ENCODE results near the gene ZNF526. TPM values are rescaled to one million over a fixed set of nuclear protein-coding genes. Genes with fewer than 3 reads are reported as not detected.

Gene ZNF526
- total RNA-seq, 1 experiment from 2014 or later = 13.1 TPM

DNA sequence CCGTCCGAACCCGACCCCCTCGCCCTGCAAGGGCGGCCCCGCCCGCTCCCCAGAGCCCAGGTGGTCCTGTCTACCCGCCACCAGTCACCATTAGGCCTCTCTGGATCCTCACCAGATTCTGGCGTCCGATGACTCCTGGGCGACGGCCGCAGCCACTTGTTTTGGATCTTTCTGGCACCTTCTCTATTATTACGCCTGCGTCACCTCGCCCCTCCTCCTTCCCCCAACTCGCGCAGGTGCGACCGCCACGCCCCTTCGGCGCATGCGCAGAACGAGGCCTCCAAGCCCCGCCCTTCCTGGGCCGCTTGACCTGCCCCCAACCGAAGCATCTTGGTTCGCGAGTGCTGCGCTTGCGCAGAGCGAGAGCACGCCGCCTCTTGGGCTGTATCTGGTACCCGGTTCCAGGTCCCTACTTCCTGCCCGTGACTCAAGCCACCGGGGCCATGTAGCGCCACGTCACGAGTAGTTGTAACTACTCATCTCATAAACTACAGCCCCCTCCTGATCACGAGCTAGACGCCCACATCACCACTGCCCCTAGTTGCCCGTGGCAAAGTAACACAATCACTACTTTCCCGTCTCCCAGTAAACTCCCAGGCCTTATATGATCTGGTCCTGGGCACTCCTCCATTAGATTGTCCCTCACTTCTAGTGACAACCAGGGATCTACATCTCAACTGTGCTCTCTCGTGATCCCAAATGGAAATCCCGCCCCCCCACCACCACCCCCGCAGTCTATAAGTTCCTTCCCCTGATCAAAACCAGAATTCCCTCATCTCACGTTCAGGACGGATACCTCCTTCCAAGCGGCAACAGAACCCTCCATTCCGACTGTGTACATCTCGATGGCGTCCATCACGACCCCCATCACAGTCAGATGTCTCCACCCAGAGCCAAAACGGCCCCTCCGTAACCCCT, 2.3 kb upstream of the ZNF526 start, which contains the start of gene DEDD2:
DEDD2 (minus strand) TSS at position 158 of the 918 bp plus-strand sequence. CDS start 670 bp downstream, outside the sequence.
- H3K9ac ChIP-seq (ENCODE audit: low read length) = peak within 1 kb of the TSS; percentile 90
- peak within 1 kb of the TSS; percentile 42 for H2AFZ ChIP-seq (ENCODE audit: low read depth, low read length, poor library complexity, severe bottlenecking)
- no peaks in the 10 kb centered on the region for H4K20me1 ChIP-seq (ENCODE audit: insufficient read depth)
- ChIA-PET POLR2A (interaction anchor here (0.9 to 1.0 kb wide), 2 partner anchors 10 to 25 kb away, joined by 4 to 5 read pairs; partner anchors contain the start of gene GSK3A), CTCF (interaction anchor here (0.5 to 1.2 kb wide), 4 partner anchors 25 to 62 kb away, joined by 3 to 4 read pairs (median 4); no protein-coding TSS in a partner anchor), RAD21 (ENCODE audit: low non-redundant PET in 1 of 2, low total read pairs in 2 of 2, uncharacterized antibody in 2 of 2, unreplicated experiment in 2 of 2) (no interaction called here)
- BruUV-seq (replicated peaks) = no TSS peak
- peaks cover 75% of the 10 kb centered on the region for H3K79me2 ChIP-seq (ENCODE audit: insufficient read depth, low read length)
- peak within 1 kb of the TSS; percentile 89 to 99 for H3K4me3 ChIP-seq (replicated peaks in 1 of 2; ENCODE audit: low read depth in 1 of 2, low read length in 2 of 2)
- H3K4me2 ChIP-seq (ENCODE audit: low read length) = peak within 1 kb of the TSS; percentile 90
- no peaks in the 10 kb centered on the region for H3K27me3 ChIP-seq (ENCODE audit: insufficient read depth, low read length)
- H3K9me2 ChIP-seq (ENCODE audit: insufficient read depth) = no peaks in the 10 kb centered on the region
- intact Hi-C loops (cut with micrococcal nuclease) = no loop called here
- DNase-seq (ENCODE audit: low read depth, low spot score) (peak; percentile 96), ATAC-seq (peak; percentile 79)
- peaks cover 17 to 38% of the 10 kb centered on the region in 2 experiments for H3K4me1 ChIP-seq (ENCODE audit: control insufficient read depth in 1 of 2, insufficient read depth in 2 of 2, low read length in 2 of 2)
- H3K27ac ChIP-seq (ENCODE audit: low read depth, low read length) = peak within 1 kb of the TSS; percentile 91
- peaks cover 21 to 27% of the 10 kb centered on the region in 2 experiments for H3K36me3 ChIP-seq (ENCODE audit: control insufficient read depth in 1 of 2, insufficient read depth in 2 of 2, low read length in 2 of 2)
- TF ChIP-seq, protein P1, sequence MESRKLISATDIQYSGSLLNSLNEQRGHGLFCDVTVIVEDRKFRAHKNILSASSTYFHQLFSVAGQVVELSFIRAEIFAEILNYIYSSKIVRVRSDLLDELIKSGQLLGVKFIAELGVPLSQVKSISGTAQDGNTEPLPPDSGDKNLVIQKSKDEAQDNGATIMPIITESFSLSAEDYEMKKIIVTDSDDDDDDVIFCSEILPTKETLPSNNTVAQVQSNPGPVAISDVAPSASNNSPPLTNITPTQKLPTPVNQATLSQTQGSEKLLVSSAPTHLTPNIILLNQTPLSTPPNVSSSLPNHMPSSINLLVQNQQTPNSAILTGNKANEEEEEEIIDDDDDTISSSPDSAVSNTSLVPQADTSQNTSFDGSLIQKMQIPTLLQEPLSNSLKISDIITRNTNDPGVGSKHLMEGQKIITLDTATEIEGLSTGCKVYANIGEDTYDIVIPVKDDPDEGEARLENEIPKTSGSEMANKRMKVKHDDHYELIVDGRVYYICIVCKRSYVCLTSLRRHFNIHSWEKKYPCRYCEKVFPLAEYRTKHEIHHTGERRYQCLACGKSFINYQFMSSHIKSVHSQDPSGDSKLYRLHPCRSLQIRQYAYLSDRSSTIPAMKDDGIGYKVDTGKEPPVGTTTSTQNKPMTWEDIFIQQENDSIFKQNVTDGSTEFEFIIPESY (IDR thresholded peaks at IDR 0.05; ENCODE audit: extremely low read depth, insufficient replicate concordance, low read length) = peak; percentile 4
- peak; percentile 3 for TF ChIP-seq YY1 (IDR thresholded peaks at IDR 0.05; ENCODE audit: extremely low read depth, insufficient replicate concordance, low read depth, low read length)
- no peak for TF ChIP-seq EGR1 (IDR thresholded peaks at IDR 0.05; ENCODE audit: low read depth)
- peak; percentile 57 for TF ChIP-seq MAX (IDR thresholded peaks at IDR 0.05)
- peak; percentile 32; the same call in 1 of the 2 replicates for TF ChIP-seq ZFX (IDR thresholded peaks at IDR 0.05)
- TF ChIP-seq CEBPB (IDR thresholded peaks at IDR 0.05; ENCODE audit: low read depth) = no peak
- TF ChIP-seq SP1 (IDR thresholded peaks at IDR 0.05; ENCODE audit: low read depth) = peak; percentile 45
- TF ChIP-seq FOSL1 (IDR thresholded peaks at IDR 0.05; ENCODE audit: low read depth) = no peak
- TF ChIP-seq RAD21 (IDR thresholded peaks at IDR 0.05; ENCODE audit: low read depth) = no peak
- TF ChIP-seq, protein P2, sequence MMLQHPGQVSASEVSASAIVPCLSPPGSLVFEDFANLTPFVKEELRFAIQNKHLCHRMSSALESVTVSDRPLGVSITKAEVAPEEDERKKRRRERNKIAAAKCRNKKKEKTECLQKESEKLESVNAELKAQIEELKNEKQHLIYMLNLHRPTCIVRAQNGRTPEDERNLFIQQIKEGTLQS (IDR thresholded peaks at IDR 0.05) = no peak
- peak; percentile 98 for TF ChIP-seq POLR2AphosphoS5 (IDR thresholded peaks at IDR 0.05; ENCODE audit: low read depth, low read length)
- TF ChIP-seq SIN3A (IDR thresholded peaks at IDR 0.05; ENCODE audit: low read depth) = no peak
- peak; percentile 80 for TF ChIP-seq POLR2A (IDR thresholded peaks at IDR 0.05; ENCODE audit: borderline replicate concordance, extremely low read depth, insufficient read depth, insufficient read length)
- no peak for TF ChIP-seq SRF (IDR thresholded peaks at IDR 0.05; ENCODE audit: low read depth)
- TF ChIP-seq, protein P3, sequence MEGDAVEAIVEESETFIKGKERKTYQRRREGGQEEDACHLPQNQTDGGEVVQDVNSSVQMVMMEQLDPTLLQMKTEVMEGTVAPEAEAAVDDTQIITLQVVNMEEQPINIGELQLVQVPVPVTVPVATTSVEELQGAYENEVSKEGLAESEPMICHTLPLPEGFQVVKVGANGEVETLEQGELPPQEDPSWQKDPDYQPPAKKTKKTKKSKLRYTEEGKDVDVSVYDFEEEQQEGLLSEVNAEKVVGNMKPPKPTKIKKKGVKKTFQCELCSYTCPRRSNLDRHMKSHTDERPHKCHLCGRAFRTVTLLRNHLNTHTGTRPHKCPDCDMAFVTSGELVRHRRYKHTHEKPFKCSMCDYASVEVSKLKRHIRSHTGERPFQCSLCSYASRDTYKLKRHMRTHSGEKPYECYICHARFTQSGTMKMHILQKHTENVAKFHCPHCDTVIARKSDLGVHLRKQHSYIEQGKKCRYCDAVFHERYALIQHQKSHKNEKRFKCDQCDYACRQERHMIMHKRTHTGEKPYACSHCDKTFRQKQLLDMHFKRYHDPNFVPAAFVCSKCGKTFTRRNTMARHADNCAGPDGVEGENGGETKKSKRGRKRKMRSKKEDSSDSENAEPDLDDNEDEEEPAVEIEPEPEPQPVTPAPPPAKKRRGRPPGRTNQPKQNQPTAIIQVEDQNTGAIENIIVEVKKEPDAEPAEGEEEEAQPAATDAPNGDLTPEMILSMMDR (IDR thresholded peaks at IDR 0.05 in 2 of 3, conservative IDR thresholded peaks at IDR 0.05 in 1 of 3; ENCODE audit: borderline replicate concordance in 1 of 3, insufficient read depth in 1 of 3, low read depth in 2 of 3, low read length in 2 of 3) = no peak
- no peaks in the 10 kb centered on the region for H3K9me3 ChIP-seq (ENCODE audit: control insufficient read depth in 1 of 2, insufficient read depth in 1 of 2, low read depth in 1 of 2, low read length in 2 of 2)
